ENCODE measurements around the gene METRN. TPM values are rescaled to one million over a fixed set of nuclear protein-coding genes. Genes with fewer than 3 reads are reported as not detected.

The METRN gene
- polyA plus RNA-seq, 1 of the 3 experiments (the other 2 are of a cell fraction) = 59.7 TPM

DNA sequence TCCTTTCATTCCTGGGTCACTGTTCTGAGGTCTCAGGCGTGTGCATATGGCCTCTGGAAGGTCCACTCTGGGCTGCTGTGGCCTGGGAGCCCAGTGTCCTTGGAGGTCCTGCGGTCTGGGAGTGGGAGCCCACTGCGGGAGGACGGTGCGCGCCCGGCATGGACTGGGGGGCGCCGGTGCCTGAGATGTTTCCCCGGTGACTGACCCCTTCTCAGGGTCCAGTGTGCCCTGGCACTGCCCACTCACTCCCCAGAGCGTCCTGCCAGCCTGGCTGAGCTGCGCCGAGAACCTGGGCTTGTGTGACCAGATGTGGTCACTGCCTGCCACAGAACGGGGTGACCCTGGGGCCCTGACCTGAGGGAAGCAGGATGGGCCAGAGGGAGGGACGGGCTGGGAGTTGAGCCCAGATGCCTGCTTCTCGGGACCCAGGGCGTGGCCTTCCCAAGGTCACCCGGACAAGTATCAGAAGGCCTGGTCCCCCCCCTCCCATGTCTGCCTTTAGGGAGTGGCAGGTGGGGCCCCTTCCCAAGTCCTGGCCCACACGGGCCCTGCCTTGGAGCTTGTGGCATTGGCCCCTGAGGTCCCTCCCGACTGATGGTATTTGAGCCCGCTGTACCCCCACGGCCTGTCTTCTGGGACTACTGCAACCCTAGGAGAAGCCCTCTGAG, 40.6 kb upstream of the METRN start:
- 0 out of 2 replicates have a peak, but pooled peaks cover 2% of the 10 kb centered on the region for H4K20me1 ChIP-seq (ENCODE audit: insufficient read depth)
- POLR2A ChIA-PET = interaction anchor here (1.1 kb wide), 1 partner anchor 8 kb away, joined by 3 read pairs; no protein-coding TSS in a partner anchor

More for the DNA sequence above, 40.6 kb upstream of the METRN start:
- CTCF ChIA-PET = interaction anchor here (1.5 to 4.6 kb wide), 3 partner anchors 14 to 279 kb away, joined by 3 to 20 read pairs (median 7); no protein-coding TSS in a partner anchor
- TF ChIP-seq FOSL2 (IDR thresholded peaks at IDR 0.05; ENCODE audit: borderline replicate concordance, low read depth) (no peak), NRF1 (IDR thresholded peaks at IDR 0.05; ENCODE audit: low read depth, low read length) (no peak), MXI1 (IDR thresholded peaks at IDR 0.05; ENCODE audit: low read depth, low read length) (no peak), EZH2phosphoT487 (IDR thresholded peaks at IDR 0.05; ENCODE audit: borderline replicate concordance, low read depth) (no peak), GATA2 (CRISPR knock-in tag; IDR thresholded peaks at IDR 0.05) (no peak), SMC3 (IDR thresholded peaks at IDR 0.05; ENCODE audit: low read depth, low read length) (no peak), GABPA (IDR thresholded peaks at IDR 0.05; ENCODE audit: low read depth) (no peak), RAD21 (IDR thresholded peaks at IDR 0.05; ENCODE audit: low read length) (no peak), FOXM1 (IDR thresholded peaks at IDR 0.05; ENCODE audit: low read depth) (no peak), NFIC (IDR thresholded peaks at IDR 0.05; ENCODE audit: borderline replicate concordance) (no peak)
- TF ChIP-seq, protein P1, sequence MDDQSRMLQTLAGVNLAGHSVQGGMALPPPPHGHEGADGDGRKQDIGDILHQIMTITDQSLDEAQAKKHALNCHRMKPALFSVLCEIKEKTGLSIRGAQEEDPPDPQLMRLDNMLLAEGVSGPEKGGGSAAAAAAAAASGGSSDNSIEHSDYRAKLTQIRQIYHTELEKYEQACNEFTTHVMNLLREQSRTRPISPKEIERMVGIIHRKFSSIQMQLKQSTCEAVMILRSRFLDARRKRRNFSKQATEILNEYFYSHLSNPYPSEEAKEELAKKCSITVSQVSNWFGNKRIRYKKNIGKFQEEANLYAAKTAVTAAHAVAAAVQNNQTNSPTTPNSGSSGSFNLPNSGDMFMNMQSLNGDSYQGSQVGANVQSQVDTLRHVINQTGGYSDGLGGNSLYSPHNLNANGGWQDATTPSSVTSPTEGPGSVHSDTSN (IDR thresholded peaks at IDR 0.05) = no peak
- TF ChIP-seq, protein P2, sequence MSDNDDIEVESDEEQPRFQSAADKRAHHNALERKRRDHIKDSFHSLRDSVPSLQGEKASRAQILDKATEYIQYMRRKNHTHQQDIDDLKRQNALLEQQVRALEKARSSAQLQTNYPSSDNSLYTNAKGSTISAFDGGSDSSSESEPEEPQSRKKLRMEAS (IDR thresholded peaks at IDR 0.05; ENCODE audit: low read depth) = no peak
- TF ChIP-seq, protein P3, sequence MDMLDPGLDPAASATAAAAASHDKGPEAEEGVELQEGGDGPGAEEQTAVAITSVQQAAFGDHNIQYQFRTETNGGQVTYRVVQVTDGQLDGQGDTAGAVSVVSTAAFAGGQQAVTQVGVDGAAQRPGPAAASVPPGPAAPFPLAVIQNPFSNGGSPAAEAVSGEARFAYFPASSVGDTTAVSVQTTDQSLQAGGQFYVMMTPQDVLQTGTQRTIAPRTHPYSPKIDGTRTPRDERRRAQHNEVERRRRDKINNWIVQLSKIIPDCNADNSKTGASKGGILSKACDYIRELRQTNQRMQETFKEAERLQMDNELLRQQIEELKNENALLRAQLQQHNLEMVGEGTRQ (IDR thresholded peaks at IDR 0.05; ENCODE audit: borderline replicate concordance, low read depth, low read length) = no peak
- TF ChIP-seq, protein P4, sequence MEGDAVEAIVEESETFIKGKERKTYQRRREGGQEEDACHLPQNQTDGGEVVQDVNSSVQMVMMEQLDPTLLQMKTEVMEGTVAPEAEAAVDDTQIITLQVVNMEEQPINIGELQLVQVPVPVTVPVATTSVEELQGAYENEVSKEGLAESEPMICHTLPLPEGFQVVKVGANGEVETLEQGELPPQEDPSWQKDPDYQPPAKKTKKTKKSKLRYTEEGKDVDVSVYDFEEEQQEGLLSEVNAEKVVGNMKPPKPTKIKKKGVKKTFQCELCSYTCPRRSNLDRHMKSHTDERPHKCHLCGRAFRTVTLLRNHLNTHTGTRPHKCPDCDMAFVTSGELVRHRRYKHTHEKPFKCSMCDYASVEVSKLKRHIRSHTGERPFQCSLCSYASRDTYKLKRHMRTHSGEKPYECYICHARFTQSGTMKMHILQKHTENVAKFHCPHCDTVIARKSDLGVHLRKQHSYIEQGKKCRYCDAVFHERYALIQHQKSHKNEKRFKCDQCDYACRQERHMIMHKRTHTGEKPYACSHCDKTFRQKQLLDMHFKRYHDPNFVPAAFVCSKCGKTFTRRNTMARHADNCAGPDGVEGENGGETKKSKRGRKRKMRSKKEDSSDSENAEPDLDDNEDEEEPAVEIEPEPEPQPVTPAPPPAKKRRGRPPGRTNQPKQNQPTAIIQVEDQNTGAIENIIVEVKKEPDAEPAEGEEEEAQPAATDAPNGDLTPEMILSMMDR (IDR thresholded peaks at IDR 0.05) = no peak
- TF ChIP-seq, protein P5, sequence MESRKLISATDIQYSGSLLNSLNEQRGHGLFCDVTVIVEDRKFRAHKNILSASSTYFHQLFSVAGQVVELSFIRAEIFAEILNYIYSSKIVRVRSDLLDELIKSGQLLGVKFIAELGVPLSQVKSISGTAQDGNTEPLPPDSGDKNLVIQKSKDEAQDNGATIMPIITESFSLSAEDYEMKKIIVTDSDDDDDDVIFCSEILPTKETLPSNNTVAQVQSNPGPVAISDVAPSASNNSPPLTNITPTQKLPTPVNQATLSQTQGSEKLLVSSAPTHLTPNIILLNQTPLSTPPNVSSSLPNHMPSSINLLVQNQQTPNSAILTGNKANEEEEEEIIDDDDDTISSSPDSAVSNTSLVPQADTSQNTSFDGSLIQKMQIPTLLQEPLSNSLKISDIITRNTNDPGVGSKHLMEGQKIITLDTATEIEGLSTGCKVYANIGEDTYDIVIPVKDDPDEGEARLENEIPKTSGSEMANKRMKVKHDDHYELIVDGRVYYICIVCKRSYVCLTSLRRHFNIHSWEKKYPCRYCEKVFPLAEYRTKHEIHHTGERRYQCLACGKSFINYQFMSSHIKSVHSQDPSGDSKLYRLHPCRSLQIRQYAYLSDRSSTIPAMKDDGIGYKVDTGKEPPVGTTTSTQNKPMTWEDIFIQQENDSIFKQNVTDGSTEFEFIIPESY (IDR thresholded peaks at IDR 0.05; ENCODE audit: borderline replicate concordance, low read depth) = no peak
- H2AFZ ChIP-seq (ENCODE audit: low read depth) = no peak overlapping the region
- no peaks in the 10 kb centered on the region for H3K9me2 ChIP-seq
- no peak for DNase-seq
- peaks cover 4% of the 10 kb centered on the region for H3F3A ChIP-seq (replicated peaks; ENCODE audit: insufficient read depth)
- no peak overlapping the region for H3K4me2 ChIP-seq
- H3K27me3 ChIP-seq (ENCODE audit: insufficient read depth) = no peaks in the 10 kb centered on the region
- H3K4me3 ChIP-seq (ENCODE audit: low read depth in 2 of 2, low read length in 1 of 2) = no peak overlapping the region
- no peaks in the 10 kb centered on the region for H3K9me3 ChIP-seq
- peaks cover 11% of the 10 kb centered on the region; the same call in 1 of the 2 replicates for H3K79me2 ChIP-seq (ENCODE audit: insufficient read depth)
- peaks cover 4 to 19% of the 10 kb centered on the region in 2 experiments; a peak in 2 of 4 replicates for H3K4me1 ChIP-seq (ENCODE audit: control insufficient read depth in 1 of 2, insufficient read depth in 2 of 2, low read depth in 1 of 2, low read length in 1 of 2)
- 88% methylated on average over 2 of the region's 22 CpGs for WGBS (ENCODE audit: low lambda C conversion rate)
- peaks cover 5 to 49% of the 10 kb centered on the region in 2 experiments for H3K36me3 ChIP-seq (replicated peaks in 1 of 2; ENCODE audit: control insufficient read depth in 1 of 2, insufficient read depth in 2 of 2, low read length in 1 of 2)
- no peak overlapping the region; a peak in 1 of 4 replicates for H3K27ac ChIP-seq (ENCODE audit: low read depth in 2 of 2, low read length in 1 of 2)
- no peak overlapping the region for H3K9ac ChIP-seq
